Heart left ventricle (tissue), 13 donors: Measurements from ENCODE around the gene INKA1.

ENCODE experiments used
- POLR2A ChIP-seq, 2 donors: fragments of 450-650 bp; IDR thresholded peaks; one replicate each; pipeline ENCODE4 v1.6.1; 2017; ENCODE audit warnings: antibody characterized with exemption in 2 of 2, mild to moderate bottlenecking in 2 of 2, moderate library complexity in 2 of 2
- TF ChIP-seq, protein P1 (sequence below), 12 donors: fragments of 200-600 bp; sonication (generic) in 4 of 12; IDR thresholded peaks; one replicate each; pipeline versions ENCODE4 v1.5.0 to v1.8.0; 2018 to 2022; ENCODE audit warnings: antibody characterized with exemption in 12 of 12, mild to moderate bottlenecking in 5 of 12
- donor health status: ischemic (EF 13 %, LVEDD 7.1; RV severe dilation, severe dysfunction).
- donor health status: DM: no; HTN: yes; CAD: no.
- donor health status: DM: no; HTN: no; CAD: no.
- donor health status: ischemic (EF 25% LVEDD 6.9; RV normal size, moderate dysfunction).
- donor health status: ischemic (EF 25% LVEDD 5.7; RV mildly dilated, moderate dysfunction).
- donor health status: ischemic (EF 35%, LVEDD 5.7; RV mildly dilated, moderate dysfunction).
- donor health status: nonischemic (EF 11% LVEDD 7.7; RV severe dilation, severe dysfunction).
- donor health status: DM: yes; HTN: yes; CAD: no.
- donor health status: PGD.
- donor health status: ischemic (EF 29% LVEDD 5.4; RV normal size, mild dysfunction).
- donor health status: nonischemic (EF 23%, LVEDD 6.1; RV moderate dilation, normal function).

- TF ChIP-seq, protein P1, sequence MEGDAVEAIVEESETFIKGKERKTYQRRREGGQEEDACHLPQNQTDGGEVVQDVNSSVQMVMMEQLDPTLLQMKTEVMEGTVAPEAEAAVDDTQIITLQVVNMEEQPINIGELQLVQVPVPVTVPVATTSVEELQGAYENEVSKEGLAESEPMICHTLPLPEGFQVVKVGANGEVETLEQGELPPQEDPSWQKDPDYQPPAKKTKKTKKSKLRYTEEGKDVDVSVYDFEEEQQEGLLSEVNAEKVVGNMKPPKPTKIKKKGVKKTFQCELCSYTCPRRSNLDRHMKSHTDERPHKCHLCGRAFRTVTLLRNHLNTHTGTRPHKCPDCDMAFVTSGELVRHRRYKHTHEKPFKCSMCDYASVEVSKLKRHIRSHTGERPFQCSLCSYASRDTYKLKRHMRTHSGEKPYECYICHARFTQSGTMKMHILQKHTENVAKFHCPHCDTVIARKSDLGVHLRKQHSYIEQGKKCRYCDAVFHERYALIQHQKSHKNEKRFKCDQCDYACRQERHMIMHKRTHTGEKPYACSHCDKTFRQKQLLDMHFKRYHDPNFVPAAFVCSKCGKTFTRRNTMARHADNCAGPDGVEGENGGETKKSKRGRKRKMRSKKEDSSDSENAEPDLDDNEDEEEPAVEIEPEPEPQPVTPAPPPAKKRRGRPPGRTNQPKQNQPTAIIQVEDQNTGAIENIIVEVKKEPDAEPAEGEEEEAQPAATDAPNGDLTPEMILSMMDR (IDR thresholded peaks at IDR 0.05): no peak
- no peak for TF ChIP-seq POLR2A (IDR thresholded peaks at IDR 0.05)
Observed at GRCh38 chr3:49757197-49757596, 45.9 kb upstream of the INKA1 start.
